HepG2 (cell line): ENCODE results near the gene ERBB4. TPM values are rescaled to one million over a fixed set of nuclear protein-coding genes. Genes with fewer than 3 reads are reported as not detected.

Source experiments
- ATAC-seq: fragments of 200-7000 bp; cut with Tn5 transposase; 3 replicates; pipeline ENCODE4 v1.9.1; 2020; ENCODE audit warnings: mild to moderate bottlenecking, moderate library complexity
- BruUV-seq: library from RNA; stranded (reverse); fragments of 400-500 nt; replicated peaks from 2 replicates; lab custom pipeline; 2021; lab: Mats Ljungman, UMichigan
- CTCF ChIA-PET: fragments of 300-600 bp; formaldehyde crosslinking; extraction: SDS; loops from one replicate; lab custom pipeline; 2021; ENCODE audit warnings: low total read pairs, inconsistent platforms, low intra/inter-chr PET ratio; lab: Yijun Ruan, JAX
- POLR2A ChIA-PET: fragments of 350-600 bp; sonication (Branson Sonifier 250); formaldehyde crosslinking; loops from one replicate; lab custom pipeline; 2020; ENCODE audit warnings: antibody characterized with exemption, inconsistent platforms; lab: Yijun Ruan, JAX
- DNase-seq: peaks from one replicate; pipeline ENCODE4 v3.0.0-alpha.2; 2015; ENCODE audit warnings: low spot score
- FAIRE-seq: peaks from 3 replicates; lab custom pipeline; 2011; peaks lifted over from hg19 to GRCh38; lab: Jason Lieb, UNC
- H2AFZ ChIP-seq: one replicate; pipeline ENCODE4 v1.6.1; 2011; ENCODE audit warnings: low read length, inconsistent platforms
- H3K27ac ChIP-seq: fragments of 300-600 bp; 3 replicates; pipeline ENCODE4 v1.8.0; 2011; ENCODE audit warnings: mixed run types, mild to moderate bottlenecking, mixed read lengths, low read length, inconsistent platforms; ENCODE audit not compliant: insufficient read depth; ENCODE audit errors: extremely low read length
- H3K27me3 ChIP-seq, 2 experiments: fragments of 200-600 bp in 1 of 2; 2 replicates in 1 of 2; 3 replicates in 1 of 2; pipeline versions ENCODE4 v1.6.0 to v1.8.0; 2011; ENCODE audit warnings: low read length in 2 of 2, mild to moderate bottlenecking in 2 of 2, moderate library complexity in 2 of 2, inconsistent platforms in 1 of 2; ENCODE audit not compliant: insufficient read depth in 2 of 2, control insufficient read depth in 1 of 2
- H3K36me3 ChIP-seq, 2 experiments: fragments of 200-600 bp in 1 of 2; replicated peaks in 1 of 2; 2 replicates in 1 of 2; 3 replicates in 1 of 2; pipeline versions ENCODE4 v1.5.1 to v1.8.0; 2011; ENCODE audit warnings: low read length in 2 of 2, inconsistent platforms in 1 of 2; ENCODE audit not compliant: insufficient read depth in 2 of 2, control insufficient read depth in 1 of 2
- H3K4me1 ChIP-seq: 2 replicates; pipeline ENCODE4 v1.5.1; 2012; ENCODE audit warnings: low read length, inconsistent platforms; ENCODE audit not compliant: insufficient read depth
- H3K4me2 ChIP-seq: 2 replicates; pipeline ENCODE4 v1.6.0; 2011; ENCODE audit warnings: low read depth, low read length, inconsistent platforms
- H3K4me3 ChIP-seq, 3 experiments: fragments of 200-600 bp in 1 of 3; sonication (generic), shearing (Covaris generic) in 1 of 3; replicated peaks in 1 of 3; 2 replicates each; pipeline ENCODE4 v1.5.1; 2011 to 2016; ENCODE audit warnings: low read length in 3 of 3, inconsistent platforms in 2 of 3, low read depth in 2 of 3, mild to moderate bottlenecking in 2 of 3, control low read depth in 1 of 3, mixed read lengths in 1 of 3; ENCODE audit not compliant: insufficient read depth in 1 of 3
- H3K79me2 ChIP-seq: one replicate; pipeline ENCODE4 v1.6.1; 2011; ENCODE audit warnings: low read length, inconsistent platforms; ENCODE audit not compliant: insufficient read depth
- H3K9ac ChIP-seq: 2 replicates; pipeline ENCODE4 v1.6.0; 2011; ENCODE audit warnings: mild to moderate bottlenecking, low read depth, low read length, inconsistent platforms; ENCODE audit not compliant: insufficient read depth
- H3K9me3 ChIP-seq: 2 replicates; pipeline ENCODE4 v1.5.1; 2012; ENCODE audit warnings: mild to moderate bottlenecking, low read length
- H4K20me1 ChIP-seq: 2 replicates; pipeline ENCODE4 v1.6.0; 2011; ENCODE audit warnings: inconsistent platforms, mild to moderate bottlenecking, low read length, moderate library complexity; ENCODE audit not compliant: insufficient read depth
- ATAD3A ChIP-seq: sonication (generic); formaldehyde crosslinking; IDR thresholded peaks from 2 replicates; pipeline ENCODE4 v1.4.0; 2020; ENCODE audit warnings: missing genetic modification reagents
- ATF7 ChIP-seq, 2 experiments: fragments of 450-650 bp in 1 of 2; sonication (generic) in 1 of 2; formaldehyde crosslinking in 1 of 2; IDR thresholded peaks; 2 replicates each; pipeline versions ENCODE4 v1.4.0 to v1.6.1; 2016 to 2020; ENCODE audit warnings: antibody characterized with exemption in 1 of 2, mild to moderate bottlenecking in 1 of 2, missing genetic modification reagents in 1 of 2
- E2F2 ChIP-seq: sonication (generic); formaldehyde crosslinking; IDR thresholded peaks from 2 replicates; pipeline ENCODE4 v1.4.0; 2020; ENCODE audit warnings: missing genetic modification reagents, borderline replicate concordance
- GATAD1 ChIP-seq: IDR thresholded peaks from 2 replicates; pipeline ENCODE4 v1.6.1; 2016; ENCODE audit warnings: missing genetic modification reagents, missing compliant biosample characterization
- HNRNPL ChIP-seq: fragments of 200-400 bp; formaldehyde crosslinking; IDR thresholded peaks from 2 replicates; pipeline ENCODE4 v1.6.1; 2017; ENCODE audit warnings: mild to moderate bottlenecking, low read depth, low read length
- POGZ ChIP-seq: sonication (generic); formaldehyde crosslinking; IDR thresholded peaks from 2 replicates; pipeline ENCODE4 v1.4.0; 2020; ENCODE audit warnings: mild to moderate bottlenecking, missing genetic modification reagents
- RFX1 ChIP-seq: fragments of 450-650 bp; IDR thresholded peaks from 2 replicates; pipeline ENCODE4 v1.6.1; 2017
- ZNF34 ChIP-seq: sonication (generic); formaldehyde crosslinking; IDR thresholded peaks from 2 replicates; pipeline ENCODE4 v1.4.0; 2020; ENCODE audit warnings: mild to moderate bottlenecking, missing genetic modification reagents, borderline replicate concordance
- WGBS: methylation state at CpG from one replicate; pipeline ENCODE4 v1.1.6; 2017; ENCODE audit warnings: low lambda C conversion rate; 5-methylcytosine and 5-hydroxymethylcytosine counted together
- in situ Hi-C: cut with HindIII; loops from 2 replicates; pipeline ENCODE4 v1.10.0; 2017; ENCODE audit warnings: low pct_unique_long_range_greater_than_20kb; ENCODE audit not compliant: extremely low pct_ligation_motif_present
- intact Hi-C: fragments of 100-400 bp; cut with micrococcal nuclease; formaldehyde crosslinking; loops from one replicate; pipeline ENCODE4 v1.10.0; 2022; ENCODE audit not compliant: unreplicated experiment
- polyA plus RNA-seq, 8 experiments: library from polyadenylated mRNA; depleted of rRNA in 3 of 8; stranded (reverse) in 7 of 8; unstranded in 1 of 8; fragments of >200 nt; fragmentation: Illumina TruSeq in 4 of 8; extraction: Trizol in 4 of 8; gene quantifications; 2 replicates each; pipeline versions ENCODE4 v1.2.1 to v1.2.3, GENCODE V29; 2011 to 2016; ENCODE audit warnings: low read depth in 4 of 8, missing spikeins in 1 of 8, mixed read lengths in 1 of 8; ENCODE audit not compliant: insufficient read depth in 1 of 8
- total RNA-seq, 5 experiments: library from RNA; depleted of rRNA; stranded (reverse); fragments of >200 nt; fragmentation: Illumina TruSeq; extraction: Trizol; gene quantifications; 2 replicates each; pipeline ENCODE4 v1.2.3, GENCODE V29; 2016; ENCODE audit warnings: low read depth in 1 of 5

Gene ERBB4
- total and polyA plus RNA-seq, 2 of the 13 experiments (the other 11 are each of a cell fraction or from before 2014, with no cell fraction given), result not detected

DNA sequence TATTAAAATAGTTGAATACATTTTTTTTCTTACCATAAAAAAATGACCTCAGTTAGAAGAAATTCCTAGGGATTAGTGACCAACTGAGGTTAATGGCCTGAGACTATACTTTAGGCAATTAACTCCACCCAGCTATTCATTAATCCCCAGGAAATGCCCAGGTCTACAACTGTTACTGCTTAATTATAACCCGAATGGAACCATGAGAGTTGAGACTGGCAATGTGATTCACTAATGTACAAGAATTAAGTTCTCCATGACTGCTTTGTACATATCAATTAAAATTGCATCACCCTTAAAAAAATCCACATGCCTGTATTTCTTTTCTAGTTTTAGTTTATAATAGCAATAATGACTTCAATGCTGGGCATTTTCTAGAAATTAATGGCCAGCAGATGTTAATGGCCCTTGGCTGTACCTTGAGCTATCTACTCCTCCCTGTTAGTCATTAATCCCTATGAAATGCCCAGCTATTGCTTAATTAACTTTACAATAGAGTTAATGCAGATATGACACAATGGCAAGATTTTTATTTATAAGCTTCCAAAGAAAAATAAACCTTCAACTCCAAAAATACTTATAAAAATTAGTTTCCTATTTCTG lies 44.1 kb downstream of the ERBB4 start:
- DNase-seq, result no peak
- Histone ChIP-seq H3K9me3 (no peaks in the 10 kb centered on the region), H3K4me3 (no peak overlapping the region), H3K79me2 (no peaks in the 10 kb centered on the region), H3K4me1 (no peaks in the 10 kb centered on the region), H3K27me3 (no peaks in the 10 kb centered on the region), H3K4me2 (no peak overlapping the region), H3K9ac (no peak overlapping the region), H4K20me1 (no peaks in the 10 kb centered on the region), H3K27ac (no peak overlapping the region), H2AFZ (no peak overlapping the region), H3K36me3 (no peaks in the 10 kb centered on the region)
- in situ Hi-C loops, result no loop called here
- POLR2A ChIA-PET, result no interaction called here
- intact Hi-C loops, result no loop called here
- CTCF ChIA-PET, result no interaction called here
- FAIRE-seq, result no peak
- ATAC-seq, result no peak
- WGBS, result 0% methylated on average over 1 of the region's 1 CpG
- no TSS peak for BruUV-seq
- TF ChIP-seq ATF7 (IDR thresholded peaks at IDR 0.05) (no peak), ATF7 (CRISPR knock-in tag; IDR thresholded peaks at IDR 0.05) (no peak), ZNF34 (CRISPR knock-in tag) (no peak), E2F2 (no peak), POGZ (CRISPR knock-in tag) (no peak), GATAD1 (CRISPR knock-in tag) (no peak), ATAD3A (CRISPR knock-in tag) (no peak), RFX1 (no peak), HNRNPL (no peak)
